Keratinocyte (primary cell): ENCODE results near the gene GHRHR. TPM values are rescaled to one million over a fixed set of nuclear protein-coding genes. Genes with fewer than 3 reads are reported as not detected.

ENCODE experiments used
- DNase-seq: peaks from one replicate; pipeline ENCODE4 v3.0.0-alpha.2; 2011; ENCODE audit warnings: low read depth, missing footprints, low spot score
- FAIRE-seq: peaks from 2 replicates; lab custom pipeline; 2011; peaks lifted over from hg19 to GRCh38; lab: Jason Lieb, UNC
- H2AFZ ChIP-seq: 2 replicates; pipeline ENCODE4 v1.6.0; 2012; ENCODE audit warnings: low read length, control low read depth, inconsistent platforms; ENCODE audit not compliant: control insufficient read depth
- H3K27ac ChIP-seq: 2 replicates; pipeline ENCODE4 v1.5.1; 2011; ENCODE audit warnings: low read length; ENCODE audit not compliant: control insufficient read depth, insufficient read depth
- H3K27me3 ChIP-seq: 3 replicates; pipeline ENCODE4 v1.6.0; 2011; ENCODE audit warnings: low read length; ENCODE audit not compliant: control insufficient read depth, insufficient read depth; ENCODE audit errors: extremely low read depth
- H3K36me3 ChIP-seq, 2 experiments: 2 replicates in 1 of 2; 3 replicates in 1 of 2; pipeline ENCODE4 v1.5.1; 2011; ENCODE audit warnings: low read length in 2 of 2, mild to moderate bottlenecking in 1 of 2; ENCODE audit not compliant: control insufficient read depth in 2 of 2, insufficient read depth in 2 of 2; ENCODE audit errors: extremely low read depth in 1 of 2
- H3K4me1 ChIP-seq: 3 replicates; pipeline ENCODE4 v1.5.1; 2011; ENCODE audit warnings: low read length; ENCODE audit not compliant: control insufficient read depth, insufficient read depth; ENCODE audit errors: extremely low read depth
- H3K4me2 ChIP-seq: 3 replicates; pipeline ENCODE4 v1.6.0; 2011; ENCODE audit warnings: low read depth, low read length; ENCODE audit not compliant: control insufficient read depth, insufficient read depth; ENCODE audit errors: extremely low read depth
- H3K4me3 ChIP-seq, 3 experiments: fragments of 200-600 bp in 1 of 3; sonication (generic) in 1 of 3; 2 replicates in 2 of 3; 3 replicates in 1 of 3; pipeline ENCODE4 v1.5.1; 2011 to 2016; ENCODE audit warnings: low read length in 3 of 3, mild to moderate bottlenecking in 3 of 3, control low read depth in 2 of 3, inconsistent platforms in 1 of 3, low read depth in 1 of 3, mixed read lengths in 1 of 3, mixed run types in 1 of 3, moderate library complexity in 1 of 3; ENCODE audit not compliant: control insufficient read depth in 2 of 3, insufficient read depth in 2 of 3; ENCODE audit errors: extremely low read depth in 1 of 3
- H3K79me2 ChIP-seq: 2 replicates; pipeline ENCODE4 v1.6.0; 2012; ENCODE audit warnings: low read length; ENCODE audit not compliant: control insufficient read depth, insufficient read depth
- H3K9ac ChIP-seq: 3 replicates; pipeline ENCODE4 v1.6.0; 2011; ENCODE audit warnings: low read length; ENCODE audit not compliant: control insufficient read depth, insufficient read depth; ENCODE audit errors: extremely low read depth
- H3K9me1 ChIP-seq: 3 replicates; pipeline ENCODE4 v1.6.0; 2011; ENCODE audit warnings: low read length; ENCODE audit not compliant: control insufficient read depth, insufficient read depth; ENCODE audit errors: extremely low read depth
- H3K9me3 ChIP-seq: 2 replicates; pipeline ENCODE4 v1.5.1; 2012; ENCODE audit warnings: low read depth, low read length; ENCODE audit not compliant: control insufficient read depth
- H4K20me1 ChIP-seq: 3 replicates; pipeline ENCODE4 v1.6.0; 2011; ENCODE audit warnings: low read length; ENCODE audit not compliant: control insufficient read depth, insufficient read depth; ENCODE audit errors: extremely low read depth
- EZH2 ChIP-seq: IDR thresholded peaks from one replicate; pipeline ENCODE4 v1.6.1; 2012; ENCODE audit warnings: inconsistent platforms, mild to moderate bottlenecking, low read length, moderate library complexity
- dilution Hi-C: fragments of 300-500 bp; cut with MboI; formaldehyde crosslinking; loops from one replicate; pipeline ENCODE4 v1.7.0; 2020; ENCODE audit warnings: low sequenced_read_pairs; ENCODE audit not compliant: extremely low pct_ligation_motif_present
- polyA plus RNA-seq, 5 experiments: library from polyadenylated mRNA; depleted of rRNA in 3 of 5; stranded (reverse) in 3 of 5; stranded (forward) in 1 of 5; unstranded in 1 of 5; fragments of >200 nt; gene quantifications; 1 replicate in 1 of 5; 2 replicates in 3 of 5; 3 replicates in 1 of 5; pipeline versions ENCODE4 v1.2.1 to v1.2.3, GENCODE V29; 2011 to 2012; ENCODE audit warnings: missing spikeins in 2 of 5, low read depth in 1 of 5, low replicate concordance in 1 of 5
- TF ChIP-seq, protein P1 (sequence below), 3 experiments: IDR thresholded peaks in 1 of 3; conservative IDR thresholded peaks in 1 of 3; optimal IDR thresholded peaks in 1 of 3; 2 replicates in 2 of 3; 3 replicates in 1 of 3; pipeline versions ENCODE3 to v1.5.1; 2011; ENCODE audit warnings: low read length in 3 of 3, mild to moderate bottlenecking in 3 of 3, moderate library complexity in 2 of 3, control low read depth in 1 of 3, inconsistent platforms in 1 of 3; ENCODE audit not compliant: insufficient read depth in 2 of 3; ENCODE audit errors: extremely low read depth in 1 of 3

GHRHR gene
- polyA plus RNA-seq, 1 donor (not counting 4 experiments of a cell fraction or from before 2014, with no cell fraction given) = not detected

- no peak overlapping the region for H3K4me3 ChIP-seq
- H3K79me2 ChIP-seq = no peaks in the 10 kb centered on the region
- no peak overlapping the region for H3K9ac ChIP-seq
Measured at GRCh38 chr7:31028417-31028992, 64.8 kb downstream of the GHRHR start.

More at GRCh38 chr7:31028417-31028992, 64.8 kb downstream of the GHRHR start:
- H3K9me1 ChIP-seq = no peaks in the 10 kb centered on the region
- H3K27ac ChIP-seq = no peak overlapping the region
- H4K20me1 ChIP-seq = no peaks in the 10 kb centered on the region
- no peaks in the 10 kb centered on the region for H3K36me3 ChIP-seq
- H3K4me2 ChIP-seq = no peak overlapping the region
- H3K4me1 ChIP-seq = no peaks in the 10 kb centered on the region
- H3K9me3 ChIP-seq = no peaks in the 10 kb centered on the region
- no peak for TF ChIP-seq EZH2
- TF ChIP-seq, protein P1, sequence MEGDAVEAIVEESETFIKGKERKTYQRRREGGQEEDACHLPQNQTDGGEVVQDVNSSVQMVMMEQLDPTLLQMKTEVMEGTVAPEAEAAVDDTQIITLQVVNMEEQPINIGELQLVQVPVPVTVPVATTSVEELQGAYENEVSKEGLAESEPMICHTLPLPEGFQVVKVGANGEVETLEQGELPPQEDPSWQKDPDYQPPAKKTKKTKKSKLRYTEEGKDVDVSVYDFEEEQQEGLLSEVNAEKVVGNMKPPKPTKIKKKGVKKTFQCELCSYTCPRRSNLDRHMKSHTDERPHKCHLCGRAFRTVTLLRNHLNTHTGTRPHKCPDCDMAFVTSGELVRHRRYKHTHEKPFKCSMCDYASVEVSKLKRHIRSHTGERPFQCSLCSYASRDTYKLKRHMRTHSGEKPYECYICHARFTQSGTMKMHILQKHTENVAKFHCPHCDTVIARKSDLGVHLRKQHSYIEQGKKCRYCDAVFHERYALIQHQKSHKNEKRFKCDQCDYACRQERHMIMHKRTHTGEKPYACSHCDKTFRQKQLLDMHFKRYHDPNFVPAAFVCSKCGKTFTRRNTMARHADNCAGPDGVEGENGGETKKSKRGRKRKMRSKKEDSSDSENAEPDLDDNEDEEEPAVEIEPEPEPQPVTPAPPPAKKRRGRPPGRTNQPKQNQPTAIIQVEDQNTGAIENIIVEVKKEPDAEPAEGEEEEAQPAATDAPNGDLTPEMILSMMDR (optimal IDR thresholded peaks at IDR 0.05 in 1 of 3, IDR thresholded peaks at IDR 0.05 in 1 of 3, conservative IDR thresholded peaks at IDR 0.05 in 1 of 3; ENCODE audit: extremely low read depth in 1 of 3, insufficient read depth in 2 of 3, low read length in 3 of 3) = no peak
- dilution Hi-C loops = no loop called here
- H2AFZ ChIP-seq = no peak overlapping the region
- DNase-seq (no peak), FAIRE-seq (no peak)
- peaks cover 17% of the 10 kb centered on the region for H3K27me3 ChIP-seq

Other genes with a start within 250 kb of the GHRHR start
- gene INMT, start 211.8 kb upstream of the GHRHR start, polyA plus RNA-seq = not detected in 3 replicates
- gene MINDY4, start 192.5 kb upstream of the GHRHR start, polyA plus RNA-seq = 1.5 to 1.8 TPM (median 1.7 TPM) in 3 replicates
- 0.03 to 0.17 TPM (median 0.07 TPM) in 3 replicates for gene AQP1, start 52.1 kb upstream of the GHRHR start, polyA plus RNA-seq
- not detected in 3 replicates for gene ADCYAP1R1, start 88.4 kb downstream of the GHRHR start, polyA plus RNA-seq